Stimulated activated CD4-positive, alpha-beta T cell treated with anti-CD3 and anti-CD28 coated beads, Interleukin-12 subunit alpha, Interleukin-12 subunit beta, amount 100 ng/mL, for 4 hours (primary cell): ENCODE measurements around the gene FAM72B.
"Not testable (repeated sequence)": the region's sequence is repeated elsewhere in the genome, so short reads cannot be mapped to it uniquely, and the experiment has no call there.

Experiments used
- DNase-seq: peaks from one replicate; pipeline ENCODE4 v3.0.0-alpha.2; 2020

Gene FAM72B

GRCh38 chr1:121184290-121185127, at the start of gene FAM72B, which contains the start of gene SRGAP2C:
Gene FAM72B, minus strand, starts transcription at chr1:121184340. Its CDS starts 851 bp downstream, at chr1:121183489.
Gene SRGAP2C, plus strand, starts transcription at chr1:121184975. Its CDS starts 2,472 bp downstream, at chr1:121187447.
- DNase-seq: peak; percentile 71

GRCh38 chr1:121232445-121233125, 48.4 kb upstream of the FAM72B start:
- not testable (repeated sequence) for DNase-seq

- not testable (repeated sequence) for DNase-seq
Observed at GRCh38 chr1:121230636-121231035, 46.5 kb upstream of the FAM72B start.

- not testable (repeated sequence) for DNase-seq
Observed at GRCh38 chr1:121227544-121228330, 43.6 kb upstream of the FAM72B start.

GRCh38 chr1:121226925-121227324, 42.8 kb upstream of the FAM72B start:
- DNase-seq: not testable (repeated sequence)

GRCh38 chr1:121226295-121226904, 42.3 kb upstream of the FAM72B start:
- DNase-seq: not testable (repeated sequence)

GRCh38 chr1:121224714-121225113, 40.6 kb upstream of the FAM72B start:
- DNase-seq: not testable (repeated sequence)

- not testable (repeated sequence) for DNase-seq
Observed at GRCh38 chr1:121221770-121222169, 37.6 kb upstream of the FAM72B start.

GRCh38 chr1:121216676-121217075, 32.5 kb upstream of the FAM72B start:
- DNase-seq: not testable (repeated sequence)

- DNase-seq: not testable (repeated sequence)
Observed at GRCh38 chr1:121215699-121216417, 31.7 kb upstream of the FAM72B start.

GRCh38 chr1:121214544-121215156, 30.5 kb upstream of the FAM72B start:
- DNase-seq: not testable (repeated sequence)

GRCh38 chr1:121213491-121213890, 29.4 kb upstream of the FAM72B start:
- not testable (repeated sequence) for DNase-seq

GRCh38 chr1:121210778-121211177, 26.6 kb upstream of the FAM72B start:
- not testable (repeated sequence) for DNase-seq

GRCh38 chr1:121208375-121208774, 24.2 kb upstream of the FAM72B start:
- DNase-seq: not testable (repeated sequence)

GRCh38 chr1:121207328-121207727, 23.2 kb upstream of the FAM72B start:
- not testable (repeated sequence) for DNase-seq

- DNase-seq: not testable (repeated sequence)
Observed at GRCh38 chr1:121205786-121206711, 21.9 kb upstream of the FAM72B start.

- DNase-seq: not testable (repeated sequence)
Observed at GRCh38 chr1:121202986-121203385, 18.8 kb upstream of the FAM72B start.

- not testable (repeated sequence) for DNase-seq
Observed at GRCh38 chr1:121200985-121201981, 17.1 kb upstream of the FAM72B start.

- DNase-seq: not testable (repeated sequence)
Observed at GRCh38 chr1:121200232-121200631, 16.1 kb upstream of the FAM72B start.
